ENCODE measurements around the gene NIM1K.

NIM1K gene

GRCh38 chr5:43227655-43228054, 35.6 kb downstream of the NIM1K start:
- peak; percentile 43 for TF ChIP-seq CTCF (IDR thresholded peaks at IDR 0.05; ENCODE audit: low read depth, low read length)
- DNase-seq (ENCODE audit: extremely low read depth, low read depth): peak; percentile 14

GRCh38 chr5:43230707-43231106, 38.7 kb downstream of the NIM1K start:
- no peak for DNase-seq (ENCODE audit: extremely low read depth, low read depth)
- TF ChIP-seq CTCF (IDR thresholded peaks at IDR 0.05; ENCODE audit: low read depth, low read length): no peak

- no peak for DNase-seq (ENCODE audit: extremely low read depth, low read depth)
- TF ChIP-seq CTCF (IDR thresholded peaks at IDR 0.05; ENCODE audit: low read depth, low read length): no peak
Measured at GRCh38 chr5:43231977-43232376, 40.0 kb downstream of the NIM1K start.

- no peak for DNase-seq (ENCODE audit: extremely low read depth, low read depth)
- TF ChIP-seq CTCF (IDR thresholded peaks at IDR 0.05; ENCODE audit: low read depth, low read length): no peak
Measured at GRCh38 chr5:43232943-43233833, 41.2 kb downstream of the NIM1K start.

GRCh38 chr5:43233946-43234345, 41.9 kb downstream of the NIM1K start:
- no peak for TF ChIP-seq CTCF (IDR thresholded peaks at IDR 0.05; ENCODE audit: low read depth, low read length)

GRCh38 chr5:43236653-43237355, 44.8 kb downstream of the NIM1K start:
- TF ChIP-seq CTCF (IDR thresholded peaks at IDR 0.05; ENCODE audit: low read depth, low read length): no peak
- DNase-seq (ENCODE audit: extremely low read depth, low read depth): no peak

More at GRCh38 chr5:43233946-43234345, 41.9 kb downstream of the NIM1K start:
- DNase-seq (ENCODE audit: extremely low read depth, low read depth): no peak

GRCh38 chr5:43242196-43242595, 50.2 kb downstream of the NIM1K start:
- DNase-seq (ENCODE audit: extremely low read depth, low read depth): no peak
- no peak for TF ChIP-seq CTCF (IDR thresholded peaks at IDR 0.05; ENCODE audit: low read depth, low read length)

Data from AG09319 (cell line).